ENCODE data around the gene HABP4. TPM values are rescaled to one million over a fixed set of nuclear protein-coding genes. Genes with fewer than 3 reads are reported as not detected.

The HABP4 gene, protein sequence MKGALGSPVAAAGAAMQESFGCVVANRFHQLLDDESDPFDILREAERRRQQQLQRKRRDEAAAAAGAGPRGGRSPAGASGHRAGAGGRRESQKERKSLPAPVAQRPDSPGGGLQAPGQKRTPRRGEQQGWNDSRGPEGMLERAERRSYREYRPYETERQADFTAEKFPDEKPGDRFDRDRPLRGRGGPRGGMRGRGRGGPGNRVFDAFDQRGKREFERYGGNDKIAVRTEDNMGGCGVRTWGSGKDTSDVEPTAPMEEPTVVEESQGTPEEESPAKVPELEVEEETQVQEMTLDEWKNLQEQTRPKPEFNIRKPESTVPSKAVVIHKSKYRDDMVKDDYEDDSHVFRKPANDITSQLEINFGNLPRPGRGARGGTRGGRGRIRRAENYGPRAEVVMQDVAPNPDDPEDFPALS
- polyA plus RNA-seq (ENCODE audit: insufficient read length in 4 of 4): 10 to 100 TPM in 3 of 4 donors, 1 to 10 TPM in 1; 8.3 to 22.9 (median 21.5) TPM

GRCh38 chr9:96449845-96450612 is at the start of gene HABP4:
Gene HABP4, plus strand, starts transcription at chr9:96450169. Its CDS starts 111 bp downstream, at chr9:96450280.
- peak; percentile 82 to 90 (median 90) for DNase-seq (ENCODE audit: low read depth in 4 of 4, low spot score in 3 of 4)

DNA sequence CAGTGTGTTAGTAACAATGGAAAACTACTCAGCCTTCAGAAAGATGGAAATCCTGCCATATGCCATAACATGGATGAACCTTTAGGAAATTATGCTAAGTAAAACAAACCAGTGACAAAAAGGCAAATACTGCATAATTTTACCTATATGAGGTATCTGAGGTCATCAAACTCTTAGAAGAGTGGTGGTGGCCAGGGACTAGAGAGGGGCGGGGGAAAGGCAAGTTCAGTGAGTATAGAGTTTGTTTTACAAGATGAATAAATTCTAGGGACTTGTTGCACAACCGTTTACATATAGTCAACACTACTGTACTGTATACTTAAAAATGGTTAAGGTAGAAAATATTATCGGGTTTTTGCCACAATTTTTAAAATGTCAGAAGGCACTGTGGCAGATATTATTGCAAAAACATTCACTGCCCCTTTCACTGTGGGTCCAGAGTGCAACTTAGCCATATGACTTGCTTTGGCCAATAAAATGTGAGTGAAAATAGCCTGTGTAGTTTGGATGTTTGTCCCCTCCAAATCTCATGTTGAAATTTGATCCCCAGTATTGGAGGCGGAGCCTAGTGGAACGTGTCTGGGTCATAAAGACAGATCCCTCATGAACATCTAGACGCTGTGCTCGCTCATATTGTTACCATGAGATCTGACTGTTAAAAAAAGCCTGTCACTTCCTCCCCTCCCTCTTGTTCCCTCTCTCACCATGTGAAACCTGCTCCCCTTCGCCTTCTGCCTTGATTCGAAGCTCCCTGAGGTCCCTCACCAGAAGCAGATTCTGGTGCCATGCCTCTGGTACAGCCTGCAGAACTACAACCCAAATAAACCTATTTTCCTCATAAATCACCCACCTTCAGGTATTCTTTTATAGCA is 41.3 kb upstream of the HABP4 start:
- DNase-seq (ENCODE audit: low read depth in 4 of 4, low spot score in 3 of 4): no peak

DNA sequence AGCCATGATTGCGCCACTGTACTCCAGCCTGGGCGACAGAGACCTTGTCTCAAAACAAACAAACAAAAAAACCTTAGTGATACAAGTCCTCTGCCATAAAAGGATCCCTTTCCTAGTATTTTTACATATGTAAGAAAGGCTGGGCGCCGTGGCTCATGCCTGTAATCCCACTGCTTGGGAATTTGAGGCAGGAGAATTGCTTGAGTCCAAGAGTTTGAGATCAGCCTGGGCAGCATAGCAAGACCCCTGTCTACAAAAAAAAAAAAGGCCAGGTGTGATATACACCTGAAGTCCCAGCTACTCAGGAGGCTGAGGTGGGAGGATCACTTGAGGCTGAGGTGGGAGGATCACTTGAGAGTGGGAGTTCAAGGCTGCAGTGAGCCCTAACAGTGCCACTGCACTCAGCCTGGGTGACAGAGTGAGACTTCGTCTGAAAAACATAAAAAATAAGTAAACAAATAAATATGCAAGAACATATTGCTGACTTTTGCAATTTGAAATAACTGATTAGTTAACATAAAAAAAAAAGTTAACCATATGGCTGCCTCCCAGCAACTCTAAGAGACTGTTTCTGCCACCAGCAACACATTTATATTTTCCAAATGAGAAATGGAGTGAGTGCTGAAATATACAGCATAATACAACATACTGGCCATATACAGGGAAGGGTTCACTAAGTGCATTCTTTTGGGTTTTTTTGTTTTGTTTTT is 38.7 kb upstream of the HABP4 start:
- no peak for DNase-seq (ENCODE audit: low read depth in 4 of 4, low spot score in 3 of 4)

- no peak for DNase-seq (ENCODE audit: low read depth in 4 of 4, low spot score in 3 of 4)
Observed at GRCh38 chr9:96412174-96412913, 37.6 kb upstream of the HABP4 start.

- DNase-seq (ENCODE audit: low read depth in 4 of 4, low spot score in 3 of 4): no peak
Observed at GRCh38 chr9:96413302-96414221, 36.4 kb upstream of the HABP4 start.

- DNase-seq (ENCODE audit: low read depth in 4 of 4, low spot score in 3 of 4): peak; percentile 56 to 73 (median 62)
Observed at GRCh38 chr9:96417051-96417586, 32.9 kb upstream of the HABP4 start.

GRCh38 chr9:96417661-96418082 is 32.3 kb upstream of the HABP4 start:
- DNase-seq (ENCODE audit: low read depth in 4 of 4, low spot score in 3 of 4): no peak

- peak; percentile 82 to 94 (median 90) for DNase-seq (ENCODE audit: low read depth in 4 of 4, low spot score in 3 of 4)
Observed at GRCh38 chr9:96418083-96418919, 31.7 kb upstream of the HABP4 start, which contains the start of gene ZNF367. Gene ZNF367, minus strand, starts transcription at chr9:96418370. Its CDS starts 338 bp downstream, at chr9:96418032.

DNA sequence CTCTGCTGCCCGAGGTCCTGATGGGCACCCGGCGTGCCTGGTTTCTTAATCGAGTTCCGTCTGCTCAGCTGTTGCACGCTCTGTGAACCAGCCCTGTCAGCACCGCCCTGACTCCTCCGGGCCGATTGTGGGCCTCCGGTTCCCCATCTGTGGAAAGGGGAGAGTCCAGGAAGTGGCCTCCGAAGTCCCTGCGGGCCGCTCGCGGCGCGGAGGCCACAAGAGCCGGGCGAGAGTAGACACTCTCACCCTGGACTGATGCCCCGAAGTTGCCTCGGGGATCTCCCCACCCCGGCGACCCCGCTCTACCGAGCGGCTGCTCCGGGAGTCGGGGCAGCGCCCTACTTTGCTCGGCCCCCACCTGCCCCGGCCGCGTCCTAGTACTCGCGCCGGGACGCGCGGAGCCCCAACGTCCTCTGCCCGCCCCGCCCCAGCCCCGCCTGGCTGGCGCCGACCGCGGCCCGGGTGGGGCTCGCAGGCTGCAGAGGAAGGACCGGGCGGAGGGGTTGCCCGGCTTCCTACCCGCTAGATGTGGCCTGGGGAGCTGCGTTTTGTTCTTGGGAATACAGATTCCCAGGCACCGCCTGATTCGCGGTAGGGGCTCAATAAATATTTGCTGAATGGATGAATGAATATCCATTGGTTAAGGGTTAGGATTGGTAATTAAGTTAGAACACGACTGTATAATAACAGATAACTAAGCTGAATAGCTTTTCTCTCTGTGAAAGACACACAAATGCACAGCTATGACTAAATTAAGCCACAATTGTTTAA is 30.9 kb upstream of the HABP4 start:
- DNase-seq (ENCODE audit: low read depth in 4 of 4, low spot score in 3 of 4): peak; percentile 20 to 56 (median 44)

- no peak for DNase-seq (ENCODE audit: low read depth in 4 of 4, low spot score in 3 of 4)
Observed at GRCh38 chr9:96419691-96419969, 30.3 kb upstream of the HABP4 start.

- DNase-seq (ENCODE audit: low read depth in 4 of 4, low spot score in 3 of 4): peak in 3 of 4 donors; percentile 33 to 48 (median 42)
Observed at GRCh38 chr9:96420468-96421219, 29.3 kb upstream of the HABP4 start.

GRCh38 chr9:96423322-96423984 is 26.5 kb upstream of the HABP4 start:
- DNase-seq (ENCODE audit: low read depth in 4 of 4, low spot score in 3 of 4): no peak

GRCh38 chr9:96423985-96424336 is 26.0 kb upstream of the HABP4 start:
- no peak for DNase-seq (ENCODE audit: low read depth in 4 of 4, low spot score in 3 of 4)

- no peak for DNase-seq (ENCODE audit: low read depth in 4 of 4, low spot score in 3 of 4)
Observed at GRCh38 chr9:96425500-96426169, 24.3 kb upstream of the HABP4 start.

GRCh38 chr9:96429732-96430131 is 20.2 kb upstream of the HABP4 start:
- DNase-seq (ENCODE audit: low read depth in 4 of 4, low spot score in 3 of 4): no peak
